ENCODE measurements around the gene SUGP2. TPM values are rescaled to one million over a fixed set of nuclear protein-coding genes. Genes with fewer than 3 reads are reported as not detected.

SUGP2 gene
- total and polyA plus RNA-seq, 2 of the 13 experiments (the other 11 are each of a cell fraction or from before 2014, with no cell fraction given) = 40.6 to 57.7 TPM

- TF ChIP-seq ZBED4 (CRISPR knock-in tag; IDR thresholded peaks at IDR 0.05; ENCODE audit: borderline replicate concordance) (no peak), POLR2AphosphoS2 (IDR thresholded peaks at IDR 0.05; ENCODE audit: low read depth, low read length) (no peak), RARA (CRISPR knock-in tag; IDR thresholded peaks at IDR 0.05) (0 out of 2 replicates have a peak, but pooled peaks have one; percentile 5), ZMYM2 (CRISPR knock-in tag; IDR thresholded peaks at IDR 0.05) (peak; percentile 79; the same call in 1 of the 2 replicates), RBAK (CRISPR knock-in tag; IDR thresholded peaks at IDR 0.05) (no peak), KLF15 (CRISPR knock-in tag; IDR thresholded peaks at IDR 0.05; ENCODE audit: borderline replicate concordance) (no peak), NCOR1 (IDR thresholded peaks at IDR 0.05; ENCODE audit: borderline replicate concordance, low read length) (no peak), PITX1 (CRISPR knock-in tag; IDR thresholded peaks at IDR 0.05) (no peak), PHF8 (CRISPR knock-in tag; IDR thresholded peaks at IDR 0.05) (no peak), NFIB (CRISPR knock-in tag; IDR thresholded peaks at IDR 0.05; ENCODE audit: borderline replicate concordance) (no peak), ZNF253 (CRISPR knock-in tag; IDR thresholded peaks at IDR 0.05; ENCODE audit: borderline replicate concordance) (no peak), CCDC6 (CRISPR knock-in tag; IDR thresholded peaks at IDR 0.05) (no peak), SALL1 (CRISPR knock-in tag; IDR thresholded peaks at IDR 0.05) (0 out of 2 replicates have a peak, but pooled peaks have one; percentile 13), ZNF605 (CRISPR knock-in tag; IDR thresholded peaks at IDR 0.05) (no peak), KDM1A (CRISPR knock-in tag; IDR thresholded peaks at IDR 0.05) (peak; percentile 98), LCORL (IDR thresholded peaks at IDR 0.05) (no peak), LCORL (CRISPR knock-in tag; IDR thresholded peaks at IDR 0.05) (peak; percentile 51; the same call in 1 of the 2 replicates), ZNF607 (CRISPR knock-in tag; IDR thresholded peaks at IDR 0.05; ENCODE audit: borderline replicate concordance) (no peak), RCOR2 (CRISPR knock-in tag; IDR thresholded peaks at IDR 0.05) (peak; percentile 78; the same call in 1 of the 2 replicates)
- TF ChIP-seq, protein P1, sequence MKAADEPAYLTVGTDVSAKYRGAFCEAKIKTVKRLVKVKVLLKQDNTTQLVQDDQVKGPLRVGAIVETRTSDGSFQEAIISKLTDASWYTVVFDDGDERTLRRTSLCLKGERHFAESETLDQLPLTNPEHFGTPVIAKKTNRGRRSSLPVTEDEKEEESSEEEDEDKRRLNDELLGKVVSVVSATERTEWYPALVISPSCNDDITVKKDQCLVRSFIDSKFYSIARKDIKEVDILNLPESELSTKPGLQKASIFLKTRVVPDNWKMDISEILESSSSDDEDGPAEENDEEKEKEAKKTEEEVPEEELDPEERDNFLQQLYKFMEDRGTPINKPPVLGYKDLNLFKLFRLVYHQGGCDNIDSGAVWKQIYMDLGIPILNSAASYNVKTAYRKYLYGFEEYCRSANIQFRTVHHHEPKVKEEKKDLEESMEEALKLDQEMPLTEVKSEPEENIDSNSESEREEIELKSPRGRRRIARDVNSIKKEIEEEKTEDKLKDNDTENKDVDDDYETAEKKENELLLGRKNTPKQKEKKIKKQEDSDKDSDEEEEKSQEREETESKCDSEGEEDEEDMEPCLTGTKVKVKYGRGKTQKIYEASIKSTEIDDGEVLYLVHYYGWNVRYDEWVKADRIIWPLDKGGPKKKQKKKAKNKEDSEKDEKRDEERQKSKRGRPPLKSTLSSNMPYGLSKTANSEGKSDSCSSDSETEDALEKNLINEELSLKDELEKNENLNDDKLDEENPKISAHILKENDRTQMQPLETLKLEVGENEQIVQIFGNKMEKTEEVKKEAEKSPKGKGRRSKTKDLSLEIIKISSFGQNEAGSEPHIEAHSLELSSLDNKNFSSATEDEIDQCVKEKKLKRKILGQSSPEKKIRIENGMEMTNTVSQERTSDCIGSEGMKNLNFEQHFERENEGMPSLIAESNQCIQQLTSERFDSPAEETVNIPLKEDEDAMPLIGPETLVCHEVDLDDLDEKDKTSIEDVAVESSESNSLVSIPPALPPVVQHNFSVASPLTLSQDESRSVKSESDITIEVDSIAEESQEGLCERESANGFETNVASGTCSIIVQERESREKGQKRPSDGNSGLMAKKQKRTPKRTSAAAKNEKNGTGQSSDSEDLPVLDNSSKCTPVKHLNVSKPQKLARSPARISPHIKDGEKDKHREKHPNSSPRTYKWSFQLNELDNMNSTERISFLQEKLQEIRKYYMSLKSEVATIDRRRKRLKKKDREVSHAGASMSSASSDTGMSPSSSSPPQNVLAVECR (CRISPR knock-in tag; IDR thresholded peaks at IDR 0.05; ENCODE audit: borderline replicate concordance) = no peak
- TF ChIP-seq, protein P2, sequence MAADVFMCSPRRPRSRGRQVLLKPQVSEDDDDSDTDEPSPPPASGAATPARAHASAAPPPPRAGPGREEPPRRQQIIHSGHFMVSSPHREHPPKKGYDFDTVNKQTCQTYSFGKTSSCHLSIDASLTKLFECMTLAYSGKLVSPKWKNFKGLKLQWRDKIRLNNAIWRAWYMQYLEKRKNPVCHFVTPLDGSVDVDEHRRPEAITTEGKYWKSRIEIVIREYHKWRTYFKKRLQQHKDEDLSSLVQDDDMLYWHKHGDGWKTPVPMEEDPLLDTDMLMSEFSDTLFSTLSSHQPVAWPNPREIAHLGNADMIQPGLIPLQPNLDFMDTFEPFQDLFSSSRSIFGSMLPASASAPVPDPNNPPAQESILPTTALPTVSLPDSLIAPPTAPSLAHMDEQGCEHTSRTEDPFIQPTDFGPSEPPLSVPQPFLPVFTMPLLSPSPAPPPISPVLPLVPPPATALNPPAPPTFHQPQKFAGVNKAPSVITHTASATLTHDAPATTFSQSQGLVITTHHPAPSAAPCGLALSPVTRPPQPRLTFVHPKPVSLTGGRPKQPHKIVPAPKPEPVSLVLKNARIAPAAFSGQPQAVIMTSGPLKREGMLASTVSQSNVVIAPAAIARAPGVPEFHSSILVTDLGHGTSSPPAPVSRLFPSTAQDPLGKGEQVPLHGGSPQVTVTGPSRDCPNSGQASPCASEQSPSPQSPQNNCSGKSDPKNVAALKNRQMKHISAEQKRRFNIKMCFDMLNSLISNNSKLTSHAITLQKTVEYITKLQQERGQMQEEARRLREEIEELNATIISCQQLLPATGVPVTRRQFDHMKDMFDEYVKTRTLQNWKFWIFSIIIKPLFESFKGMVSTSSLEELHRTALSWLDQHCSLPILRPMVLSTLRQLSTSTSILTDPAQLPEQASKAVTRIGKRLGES (CRISPR knock-in tag; IDR thresholded peaks at IDR 0.05; ENCODE audit: borderline replicate concordance) = no peak
These were observed 89.9 kb downstream of the SUGP2 start (continued) for GRCh38 chr19:18943465-18943864.
